Upper lobe of left lung (tissue), 6 donors: Measurements from ENCODE around the gene HM13. TPM values are rescaled to one million over a fixed set of nuclear protein-coding genes. Genes with fewer than 3 reads are reported as not detected.

Experiments
- ATAC-seq, 2 donors: fragments of 200-7000 bp; cut with Tn5 transposase; one replicate each; pipeline ENCODE4 v1.9.1; 2022; ENCODE audit warnings: mild to moderate bottlenecking in 2 of 2, moderate library complexity in 2 of 2; ENCODE audit not compliant: low FRiP score in 2 of 2
- DNase-seq, 2 donors: peaks; one replicate each; pipeline ENCODE4 v3.0.0-alpha.2; 2019 to 2020
- H3K27ac ChIP-seq, 4 donors: fragments of 200-600 bp; sonication (generic); one replicate each; pipeline ENCODE4 v1.5.1; 2016 to 2019
- H3K27me3 ChIP-seq, 4 donors: fragments of 200-600 bp; sonication (generic); one replicate each; pipeline ENCODE4 v1.5.1; 2017 to 2019
- H3K36me3 ChIP-seq, 4 donors: fragments of 200-600 bp; sonication (generic); one replicate each; pipeline ENCODE4 v1.5.1; 2016 to 2019
- H3K4me1 ChIP-seq, 4 donors: fragments of 200-600 bp; sonication (generic); one replicate each; pipeline ENCODE4 v1.5.1; 2018 to 2019
- H3K4me3 ChIP-seq, 4 donors: fragments of 200-600 bp; sonication (generic); one replicate each; pipeline ENCODE4 v1.5.1; 2017 to 2019; ENCODE audit warnings: mild to moderate bottlenecking in 2 of 4, moderate library complexity in 1 of 4
- H3K9me3 ChIP-seq, 4 donors: fragments of 200-600 bp; sonication (generic); one replicate each; pipeline ENCODE4 v1.5.1; 2018 to 2019
- CTCF ChIP-seq, 6 experiments: fragments of 450-650 bp in 4 of 6; fragments of 200-600 bp in 2 of 6; sonication (generic) in 2 of 6; IDR thresholded peaks; one replicate each; pipeline ENCODE4 v1.5.1; 2016 to 2019; ENCODE audit warnings: antibody characterized with exemption in 6 of 6
- EP300 ChIP-seq, 4 donors: sonication (generic); formaldehyde crosslinking; IDR thresholded peaks; one replicate each; pipeline ENCODE4 v1.5.1; 2017; ENCODE audit warnings: antibody characterized with exemption in 4 of 4, control low read depth in 2 of 4
- POLR2A ChIP-seq, 4 donors: fragments of 450-650 bp; IDR thresholded peaks; one replicate each; pipeline ENCODE4 v1.5.1; 2016 to 2017; ENCODE audit warnings: antibody characterized with exemption in 4 of 4, mild to moderate bottlenecking in 2 of 4
- POLR2AphosphoS5 ChIP-seq, 2 donors: sonication (generic); formaldehyde crosslinking; IDR thresholded peaks; one replicate each; pipeline ENCODE4 v1.5.1; 2017; ENCODE audit warnings: antibody characterized with exemption in 2 of 2
- WGBS, 2 donors: methylation state at CpG; one replicate each; pipeline ENCODE4 v1.1.5; 2017 to 2018; 5-methylcytosine and 5-hydroxymethylcytosine counted together
- total RNA-seq, 6 donors: library from RNA; depleted of rRNA in 4 of 6; stranded (reverse); fragments of >200 nt in 4 of 6; gene quantifications; one replicate each; pipeline versions ENCODE4 v1.1.0 to v1.2.1, GENCODE V29; 2016 to 2021
- donor health status: DM: no; HTN: no; CAD: no; lungs with moderate emphysema.
- donor health status: DM: no; HTN: yes; CAD: no; lungs with severe emphysema.

HM13 gene
- total RNA-seq, 6 donors from 2014 or later, result 58.7 to 186 (median 81.6) TPM

- H3K9me3 ChIP-seq, result no peaks in the 10 kb centered on the region
- H3K27ac ChIP-seq, result no peak overlapping the region
- TF ChIP-seq POLR2AphosphoS5 (IDR thresholded peaks at IDR 0.05), result no peak
- no peak for TF ChIP-seq POLR2A (IDR thresholded peaks at IDR 0.05)
- TF ChIP-seq EP300 (IDR thresholded peaks at IDR 0.05), result no peak
- no peak for TF ChIP-seq CTCF (IDR thresholded peaks at IDR 0.05)
These were observed 51.6 kb downstream of the HM13 start for GRCh38 chr20:31565699-31566318.

GRCh38 chr20:31566319-31566657 lies 52.0 kb downstream of the HM13 start:
- WGBS, 2 donors, result 89 to 100% methylated on average over 1 of the region's 1 CpG
- peak overlapping the region in 1 of 4 donors; percentile 94 for H3K27ac ChIP-seq

More at GRCh38 chr20:31565699-31566318, 51.6 kb downstream of the HM13 start:
- no peak overlapping the region for H3K4me3 ChIP-seq
- DNase-seq (no peak), ATAC-seq (no peak)
- H3K27me3 ChIP-seq, result no peaks in the 10 kb centered on the region
- H3K36me3 ChIP-seq, result peaks cover 10 to 85% (median 41%) of the 10 kb centered on the region in 4 donors
- WGBS, 2 donors, result 63 to 94% methylated on average over 1 to 6 of the region's 6 CpGs
- peaks cover 19 to 40% (median 33%) of the 10 kb centered on the region in 4 donors for H3K4me1 ChIP-seq

GRCh38 chr20:31566658-31567379 lies 52.6 kb downstream of the HM13 start:
- Histone ChIP-seq H3K4me1 (peaks cover 20 to 41% (median 34%) of the 10 kb centered on the region in 4 donors), H3K27ac (peak overlapping the region in 1 of 4 donors; percentile 94), H3K36me3 (peaks cover 10 to 76% (median 37%) of the 10 kb centered on the region in 4 donors), H3K27me3 (no peaks in the 10 kb centered on the region), H3K4me3 (no peak overlapping the region), H3K9me3 (no peaks in the 10 kb centered on the region)
- no peak for ATAC-seq
- TF ChIP-seq CTCF (IDR thresholded peaks at IDR 0.05), result no peak
- no peak for TF ChIP-seq POLR2A (IDR thresholded peaks at IDR 0.05)
- no peak for TF ChIP-seq POLR2AphosphoS5 (IDR thresholded peaks at IDR 0.05)
- no peak for TF ChIP-seq EP300 (IDR thresholded peaks at IDR 0.05)
- 80 to 84% methylated on average over 13 to 14 of the region's 14 CpGs for WGBS, 2 donors
- DNase-seq, result peak in 1 of 2 donors; percentile 53

More at GRCh38 chr20:31566319-31566657, 52.0 kb downstream of the HM13 start:
- no peak for ATAC-seq
- no peaks in the 10 kb centered on the region for H3K27me3 ChIP-seq
- no peak overlapping the region for H3K4me3 ChIP-seq
- peaks cover 18 to 40% (median 35%) of the 10 kb centered on the region in 4 donors for H3K4me1 ChIP-seq
- H3K36me3 ChIP-seq, result peaks cover 10 to 81% (median 41%) of the 10 kb centered on the region in 4 donors
- TF ChIP-seq POLR2A (IDR thresholded peaks at IDR 0.05) (no peak), EP300 (IDR thresholded peaks at IDR 0.05) (no peak), CTCF (IDR thresholded peaks at IDR 0.05) (no peak), POLR2AphosphoS5 (IDR thresholded peaks at IDR 0.05) (no peak)
- H3K9me3 ChIP-seq, result no peaks in the 10 kb centered on the region
- DNase-seq, result no peak

GRCh38 chr20:31567380-31567720 lies 53.1 kb downstream of the HM13 start:
- H3K36me3 ChIP-seq, result peaks cover 10 to 70% (median 33%) of the 10 kb centered on the region in 4 donors

More at GRCh38 chr20:31567380-31567720, 53.1 kb downstream of the HM13 start:
- DNase-seq (no peak), ATAC-seq (no peak)
- Histone ChIP-seq H3K27ac (peak overlapping the region in 1 of 4 donors; percentile 94), H3K4me1 (peaks cover 25 to 46% (median 39%) of the 10 kb centered on the region in 4 donors), H3K27me3 (no peaks in the 10 kb centered on the region), H3K4me3 (no peak overlapping the region), H3K9me3 (no peaks in the 10 kb centered on the region)
- TF ChIP-seq POLR2A (IDR thresholded peaks at IDR 0.05) (no peak), CTCF (IDR thresholded peaks at IDR 0.05) (no peak), EP300 (IDR thresholded peaks at IDR 0.05) (no peak), POLR2AphosphoS5 (IDR thresholded peaks at IDR 0.05) (no peak)
